ENCODE results near the gene S100A6. TPM values are rescaled to one million over a fixed set of nuclear protein-coding genes. Genes with fewer than 3 reads are reported as not detected.

The S100A6 gene
- total and polyA plus RNA-seq, 2 donors (not counting 3 experiments of a cell fraction or from before 2014, with no cell fraction given) = 552 to 908 TPM

DNA sequence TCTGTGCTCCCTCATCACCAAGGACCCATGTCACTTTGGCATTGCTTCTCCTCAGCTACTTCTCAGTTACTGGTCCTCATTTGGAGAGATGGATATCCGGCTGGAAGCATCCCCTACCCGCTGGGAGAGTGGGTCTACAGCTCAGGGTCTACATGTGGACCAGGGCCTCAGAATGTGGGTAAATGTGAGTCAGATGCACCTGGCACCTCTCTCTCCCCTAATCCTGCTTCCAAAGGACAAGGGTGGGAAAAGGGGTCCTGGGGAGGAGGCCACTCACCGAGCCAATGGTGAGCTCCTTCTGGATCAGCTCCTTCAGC, 908 bp downstream of the S100A6 start:
- Histone ChIP-seq H3K9ac (replicated peaks; ENCODE audit: extremely low read depth, insufficient read depth, low read length) (peak overlapping the region; percentile 86), H2AFZ (ENCODE audit: low read depth, low read length) (no peak overlapping the region), H3K27me3 (ENCODE audit: control insufficient read depth in 2 of 2, insufficient read depth in 2 of 2, low read length in 2 of 2) (no peaks in the 10 kb centered on the region), H3K9me3 (replicated peaks; ENCODE audit: control insufficient read depth, insufficient read depth, low read length) (no peaks in the 10 kb centered on the region), H3K79me2 (ENCODE audit: control insufficient read depth, insufficient read depth, low read length) (peaks cover 15% of the 10 kb centered on the region), H3K4me1 (ENCODE audit: control insufficient read depth, extremely low read depth, insufficient read depth, low read length) (peaks cover 43% of the 10 kb centered on the region), H3K4me3 (replicated peaks in 1 of 3; ENCODE audit: insufficient read depth in 1 of 3, low read depth in 1 of 3, low read length in 3 of 3) (peak overlapping the region; percentile 34 to 84 (median 81)), H3K4me2 (ENCODE audit: insufficient read depth, low read length) (peak overlapping the region; percentile 91), H4K20me1 (replicated peaks; ENCODE audit: control insufficient read depth, extremely low read depth, insufficient read depth, low read length) (no peaks in the 10 kb centered on the region), H3K36me3 (ENCODE audit: control insufficient read depth in 2 of 2, extremely low read depth in 1 of 2, insufficient read depth in 2 of 2, low read length in 2 of 2) (no peaks in the 10 kb centered on the region), H3K9me1 (replicated peaks; ENCODE audit: control insufficient read depth, extremely low read depth, insufficient read depth, low read length) (no peaks in the 10 kb centered on the region), H3K27ac (ENCODE audit: insufficient read depth, low read depth, low read length) (peak overlapping the region; percentile 96)
- DNase-seq (ENCODE audit: low read depth, low spot score) = no peak
- ChIA-PET POLR2A (interaction anchor here (0.6 to 3.9 kb wide), 4 partner anchors 11 to 193 kb away, joined by 3 to 32 read pairs (median 5); partner anchors contain the start of genes CHTOP, INTS3, S100A2 and S100A4), CTCF (interaction anchor here (1.1 to 5.8 kb wide), 7 partner anchors 10 to 93 kb away, joined by 3 to 216 read pairs (median 48); partner anchors contain the start of genes S100A1, S100A13, S100A2 and S100A3)
- no peak for TF ChIP-seq POLR2AphosphoS5 (IDR thresholded peaks at IDR 0.05; ENCODE audit: insufficient read depth, low read depth, low read length)
- TF ChIP-seq FOS (IDR thresholded peaks at IDR 0.05; ENCODE audit: borderline replicate concordance, insufficient read depth, low read length) = no peak
- no peak for TF ChIP-seq POLR2A (IDR thresholded peaks at IDR 0.05; ENCODE audit: low read depth, low read length)
- no peak for TF ChIP-seq MAX (IDR thresholded peaks at IDR 0.05; ENCODE audit: insufficient read depth, insufficient read length)
- TF ChIP-seq GATA2 (IDR thresholded peaks at IDR 0.05; ENCODE audit: insufficient read depth, insufficient read length, low read depth, low read length) = no peak
- no peak for TF ChIP-seq EZH2 (IDR thresholded peaks at IDR 0.05; ENCODE audit: borderline replicate concordance, low read depth, low read length, severe bottlenecking)
- TF ChIP-seq MYC (IDR thresholded peaks at IDR 0.05; ENCODE audit: low read depth, low read length) = no peak
- TF ChIP-seq, protein P1, sequence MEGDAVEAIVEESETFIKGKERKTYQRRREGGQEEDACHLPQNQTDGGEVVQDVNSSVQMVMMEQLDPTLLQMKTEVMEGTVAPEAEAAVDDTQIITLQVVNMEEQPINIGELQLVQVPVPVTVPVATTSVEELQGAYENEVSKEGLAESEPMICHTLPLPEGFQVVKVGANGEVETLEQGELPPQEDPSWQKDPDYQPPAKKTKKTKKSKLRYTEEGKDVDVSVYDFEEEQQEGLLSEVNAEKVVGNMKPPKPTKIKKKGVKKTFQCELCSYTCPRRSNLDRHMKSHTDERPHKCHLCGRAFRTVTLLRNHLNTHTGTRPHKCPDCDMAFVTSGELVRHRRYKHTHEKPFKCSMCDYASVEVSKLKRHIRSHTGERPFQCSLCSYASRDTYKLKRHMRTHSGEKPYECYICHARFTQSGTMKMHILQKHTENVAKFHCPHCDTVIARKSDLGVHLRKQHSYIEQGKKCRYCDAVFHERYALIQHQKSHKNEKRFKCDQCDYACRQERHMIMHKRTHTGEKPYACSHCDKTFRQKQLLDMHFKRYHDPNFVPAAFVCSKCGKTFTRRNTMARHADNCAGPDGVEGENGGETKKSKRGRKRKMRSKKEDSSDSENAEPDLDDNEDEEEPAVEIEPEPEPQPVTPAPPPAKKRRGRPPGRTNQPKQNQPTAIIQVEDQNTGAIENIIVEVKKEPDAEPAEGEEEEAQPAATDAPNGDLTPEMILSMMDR (IDR thresholded peaks at IDR 0.05; ENCODE audit: extremely low read depth in 1 of 2, insufficient read depth in 1 of 2, low read depth in 1 of 2, low read length in 2 of 2) = no peak
- no peak for TF ChIP-seq JUN (IDR thresholded peaks at IDR 0.05; ENCODE audit: borderline replicate concordance, insufficient read depth, insufficient read length, low read depth)
- dilution Hi-C loops (cut with MboI; ENCODE audit: extremely low pct_ligation_motif_present, low sequenced_read_pairs) = no loop called here
- intact Hi-C loops (cut with micrococcal nuclease) = no loop called here
- no TSS peak for BruUV-seq (replicated peaks)
- FAIRE-seq = no peak
